ENCODE data around the gene DOK5.

The DOK5 gene

GRCh38 chr20:54681869-54682268 is 206.5 kb downstream of the DOK5 start:
- no peak for DNase-seq (ENCODE audit: extremely low read depth in 1 of 2, low read depth in 1 of 2)

GRCh38 chr20:54688476-54688875 is 213.1 kb downstream of the DOK5 start:
- DNase-seq (ENCODE audit: extremely low read depth in 1 of 2, low read depth in 1 of 2) = no peak

- DNase-seq (ENCODE audit: extremely low read depth in 1 of 2, low read depth in 1 of 2) = no peak
Observed at GRCh38 chr20:54690323-54690722, 214.9 kb downstream of the DOK5 start.

GRCh38 chr20:54691327-54691726 is 215.9 kb downstream of the DOK5 start:
- no peak for DNase-seq (ENCODE audit: extremely low read depth in 1 of 2, low read depth in 1 of 2)

GRCh38 chr20:54692168-54692887 is 216.9 kb downstream of the DOK5 start:
- DNase-seq (ENCODE audit: extremely low read depth in 1 of 2, low read depth in 1 of 2) = no peak

GRCh38 chr20:54694516-54694915 is 219.1 kb downstream of the DOK5 start:
- no peak for DNase-seq (ENCODE audit: extremely low read depth in 1 of 2, low read depth in 1 of 2)

- no peak for DNase-seq (ENCODE audit: extremely low read depth in 1 of 2, low read depth in 1 of 2)
Observed at GRCh38 chr20:54698373-54698772, 223.0 kb downstream of the DOK5 start.

All from activated CD8-positive, alpha-beta memory T cell treated with anti-CD3 and anti-CD28 coated beads for 1 hour (primary cell).